Naive B cell (primary cell): Measurements from ENCODE around the gene TSHZ2. TPM values are rescaled to one million over a fixed set of nuclear protein-coding genes. Genes with fewer than 3 reads are reported as not detected.

Source experiments
- ATAC-seq, 2 donors: fragments of 150-1000 bp; cut with Tn5 transposase; 2 replicates each; pipeline ENCODE4 v1.10.0; 2021; ENCODE audit warnings: low read depth in 2 of 2, mild to moderate bottlenecking in 2 of 2, moderate library complexity in 2 of 2
- DNase-seq: peaks from one replicate; pipeline ENCODE4 v3.0.0; 2022
- H3K27ac Mint-ChIP-seq, 6 donors: one replicate each; pipeline ENCODE4 v1.8.0; 2020 to 2022; ENCODE audit warnings: mild to moderate bottlenecking in 6 of 6, mixed read lengths in 6 of 6, moderate library complexity in 5 of 6, inconsistent platforms in 2 of 6
- H3K27me3 Mint-ChIP-seq, 3 donors: one replicate each; pipeline ENCODE4 v1.8.0; 2021 to 2022; ENCODE audit warnings: mixed read lengths in 3 of 3, mild to moderate bottlenecking in 1 of 3
- H3K36me3 Mint-ChIP-seq, 2 donors: one replicate each; pipeline ENCODE4 v1.8.0; 2020 to 2022; ENCODE audit warnings: mixed read lengths in 2 of 2, inconsistent platforms in 1 of 2, mild to moderate bottlenecking in 1 of 2
- H3K4me1 Mint-ChIP-seq, 3 donors: one replicate each; pipeline ENCODE4 v1.8.0; 2020 to 2022; ENCODE audit warnings: mixed read lengths in 3 of 3, inconsistent platforms in 1 of 3, mild to moderate bottlenecking in 1 of 3, moderate library complexity in 1 of 3
- H3K4me3 Mint-ChIP-seq, 8 donors: one replicate each; pipeline ENCODE4 v1.8.0; 2020 to 2022; ENCODE audit warnings: mild to moderate bottlenecking in 8 of 8, mixed read lengths in 8 of 8, moderate library complexity in 8 of 8, inconsistent platforms in 2 of 8
- H3K9me3 Mint-ChIP-seq, 7 donors: one replicate each; pipeline ENCODE4 v1.8.0; 2020 to 2022; ENCODE audit warnings: mixed read lengths in 7 of 7, mild to moderate bottlenecking in 5 of 7, inconsistent platforms in 2 of 7, moderate library complexity in 1 of 7
- polyA plus RNA-seq, 6 donors: library from polyadenylated mRNA; unstranded; fragments of 300-500 nt; fragmentation: Illumina TruSeq; gene quantifications; one replicate each; pipeline ENCODE4 v1.2.3, GENCODE V29; 2021; ENCODE audit warnings: low read depth in 6 of 6

TSHZ2 gene
- polyA plus RNA-seq, 6 donors from 2014 or later, result 0.04 to 0.32 (median 0.13) TPM; not detected in 2

GRCh38 chr20:53287357-53288042 lies 315.3 kb downstream of the TSHZ2 start:
- ATAC-seq (no peak), DNase-seq (no peak)
- no peaks in the 10 kb centered on the region for H3K9me3 Mint-ChIP-seq
- no peaks in the 10 kb centered on the region for H3K4me1 Mint-ChIP-seq
- H3K27me3 Mint-ChIP-seq, result peaks cover 4 to 43% (median 34%) of the 10 kb centered on the region in 3 donors
- no peak overlapping the region for H3K4me3 Mint-ChIP-seq
- no peaks in the 10 kb centered on the region for H3K36me3 Mint-ChIP-seq
- no peak overlapping the region for H3K27ac Mint-ChIP-seq

- ATAC-seq (no peak), DNase-seq (no peak)
- no peaks in the 10 kb centered on the region for H3K4me1 Mint-ChIP-seq
- no peak overlapping the region for H3K27ac Mint-ChIP-seq
- H3K27me3 Mint-ChIP-seq, result peaks cover 3 to 37% (median 22%) of the 10 kb centered on the region in 3 donors
- peaks cover 0 to 2% (median 0%) of the 10 kb centered on the region in 7 donors for H3K9me3 Mint-ChIP-seq
- H3K4me3 Mint-ChIP-seq, result no peak overlapping the region
- H3K36me3 Mint-ChIP-seq, result no peaks in the 10 kb centered on the region
Observed at GRCh38 chr20:53291548-53291947, 319.4 kb downstream of the TSHZ2 start.

GRCh38 chr20:53292347-53292746 lies 320.2 kb downstream of the TSHZ2 start:
- DNase-seq (no peak), ATAC-seq (no peak)
- no peak overlapping the region for H3K27ac Mint-ChIP-seq
- no peaks in the 10 kb centered on the region for H3K4me1 Mint-ChIP-seq
- H3K4me3 Mint-ChIP-seq, result no peak overlapping the region
- H3K9me3 Mint-ChIP-seq, result peaks cover 0 to 3% (median 0%) of the 10 kb centered on the region in 7 donors
- peaks cover 3 to 36% (median 23%) of the 10 kb centered on the region in 3 donors for H3K27me3 Mint-ChIP-seq
- no peaks in the 10 kb centered on the region for H3K36me3 Mint-ChIP-seq

- ATAC-seq, result no peak
- Mint-ChIP-seq H3K36me3 (no peaks in the 10 kb centered on the region), H3K27ac (no peak overlapping the region), H3K4me1 (no peaks in the 10 kb centered on the region), H3K4me3 (no peak overlapping the region), H3K27me3 (peaks cover 8 to 49% (median 40%) of the 10 kb centered on the region in 3 donors), H3K9me3 (peaks cover 0 to 3% (median 0%) of the 10 kb centered on the region in 7 donors)
- no peak for DNase-seq
Observed at GRCh38 chr20:53294804-53295203, 322.6 kb downstream of the TSHZ2 start.

GRCh38 chr20:53296025-53296424 lies 323.9 kb downstream of the TSHZ2 start:
- peaks cover 8 to 48% (median 34%) of the 10 kb centered on the region in 3 donors for H3K27me3 Mint-ChIP-seq
- H3K36me3 Mint-ChIP-seq, result no peaks in the 10 kb centered on the region
- no peaks in the 10 kb centered on the region for H3K4me1 Mint-ChIP-seq
- no peak for ATAC-seq
- H3K4me3 Mint-ChIP-seq, result no peak overlapping the region
- peaks cover 0 to 3% (median 0%) of the 10 kb centered on the region in 7 donors for H3K9me3 Mint-ChIP-seq
- DNase-seq, result no peak
- H3K27ac Mint-ChIP-seq, result no peak overlapping the region

DNA sequence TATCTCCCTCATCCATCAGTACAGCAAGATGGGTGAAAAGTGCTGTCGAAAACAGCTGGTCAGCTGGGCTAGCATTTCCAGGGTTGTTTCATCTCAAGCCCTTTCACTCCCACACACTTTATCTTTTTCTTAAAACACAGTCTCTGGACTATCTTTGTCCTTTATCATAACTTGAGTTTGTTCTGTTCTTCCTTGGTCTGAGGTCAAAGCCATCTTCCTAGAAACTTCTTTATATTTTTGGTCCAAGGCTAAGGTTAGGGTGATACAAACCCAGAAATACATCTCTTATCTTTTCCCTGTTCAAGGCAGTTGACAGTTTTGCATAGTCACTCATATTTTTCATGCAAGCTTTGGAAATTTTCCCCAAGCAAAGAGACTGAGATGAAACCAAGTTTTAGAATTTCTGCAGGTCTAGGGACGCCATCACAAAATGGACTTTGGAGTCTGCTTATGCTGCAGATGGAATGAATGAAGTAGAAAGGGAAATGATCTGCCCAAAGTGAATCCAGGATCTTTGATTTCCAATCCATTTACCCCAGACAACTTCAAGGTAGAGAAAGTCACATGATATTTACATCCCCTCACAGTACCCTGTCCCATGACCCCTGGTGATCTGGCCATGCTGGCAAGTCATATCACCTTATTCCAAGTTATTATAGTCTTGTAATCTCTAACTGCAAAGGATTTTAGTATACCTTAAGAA lies 324.4 kb downstream of the TSHZ2 start:
- H3K27me3 Mint-ChIP-seq, result peaks cover 8 to 48% (median 32%) of the 10 kb centered on the region in 3 donors
- DNase-seq (no peak), ATAC-seq (no peak)
- no peak overlapping the region for H3K4me3 Mint-ChIP-seq
- H3K27ac Mint-ChIP-seq, result no peak overlapping the region
- H3K9me3 Mint-ChIP-seq, result peaks cover 0 to 3% (median 0%) of the 10 kb centered on the region in 7 donors
- no peaks in the 10 kb centered on the region for H3K36me3 Mint-ChIP-seq
- no peaks in the 10 kb centered on the region for H3K4me1 Mint-ChIP-seq

DNA sequence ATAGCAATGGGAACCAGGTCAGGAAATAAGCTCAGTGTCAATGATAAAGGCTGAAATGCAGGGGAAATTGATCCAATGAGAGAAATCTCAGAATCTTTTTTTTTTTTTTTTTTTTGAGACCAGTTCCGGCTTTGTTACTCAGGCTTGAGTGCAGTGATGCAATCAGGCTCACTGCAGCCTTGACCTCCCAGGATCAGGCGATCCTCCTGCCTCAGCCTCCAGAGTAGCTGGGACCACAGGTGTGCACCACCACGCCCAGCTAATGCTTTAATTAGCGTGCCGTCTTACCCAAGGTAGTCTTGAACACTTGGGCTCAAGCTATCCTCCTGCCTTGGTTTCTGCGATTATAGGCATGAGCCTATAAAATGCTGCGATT lies 325.0 kb downstream of the TSHZ2 start:
- no peak overlapping the region for H3K4me3 Mint-ChIP-seq
- no peaks in the 10 kb centered on the region for H3K4me1 Mint-ChIP-seq
- DNase-seq, result no peak

GRCh38 chr20:53298260-53298659 lies 326.1 kb downstream of the TSHZ2 start:
- Mint-ChIP-seq H3K36me3 (no peaks in the 10 kb centered on the region), H3K9me3 (peaks cover 0 to 3% (median 0%) of the 10 kb centered on the region in 7 donors), H3K4me1 (no peaks in the 10 kb centered on the region), H3K27me3 (peaks cover 8 to 40% (median 27%) of the 10 kb centered on the region in 3 donors), H3K4me3 (no peak overlapping the region), H3K27ac (peak overlapping the region in 1 of 6 donors; percentile 18)
- DNase-seq, result no peak
- ATAC-seq, result no peak

More for the DNA sequence above, 325.0 kb downstream of the TSHZ2 start:
- H3K27ac Mint-ChIP-seq, result no peak overlapping the region
- ATAC-seq, result no peak
- no peaks in the 10 kb centered on the region for H3K36me3 Mint-ChIP-seq
- H3K9me3 Mint-ChIP-seq, result peaks cover 0 to 3% (median 0%) of the 10 kb centered on the region in 7 donors
- H3K27me3 Mint-ChIP-seq, result peaks cover 8 to 48% (median 32%) of the 10 kb centered on the region in 3 donors

- Mint-ChIP-seq H3K27me3 (peaks cover 11 to 40% (median 27%) of the 10 kb centered on the region in 3 donors), H3K9me3 (peaks cover 0 to 3% (median 0%) of the 10 kb centered on the region in 7 donors), H3K27ac (no peak overlapping the region), H3K4me1 (no peaks in the 10 kb centered on the region), H3K4me3 (no peak overlapping the region), H3K36me3 (no peaks in the 10 kb centered on the region)
- DNase-seq (no peak), ATAC-seq (no peak)
Observed at GRCh38 chr20:53298911-53299310, 326.8 kb downstream of the TSHZ2 start.

- Mint-ChIP-seq H3K9me3 (peaks cover 0 to 3% (median 0%) of the 10 kb centered on the region in 7 donors), H3K36me3 (no peaks in the 10 kb centered on the region), H3K4me1 (no peaks in the 10 kb centered on the region), H3K27me3 (peaks cover 16 to 44% (median 27%) of the 10 kb centered on the region in 3 donors), H3K27ac (no peak overlapping the region), H3K4me3 (no peak overlapping the region)
- no peak for ATAC-seq
- DNase-seq, result no peak
Observed at GRCh38 chr20:53299831-53300230, 327.7 kb downstream of the TSHZ2 start.

DNA sequence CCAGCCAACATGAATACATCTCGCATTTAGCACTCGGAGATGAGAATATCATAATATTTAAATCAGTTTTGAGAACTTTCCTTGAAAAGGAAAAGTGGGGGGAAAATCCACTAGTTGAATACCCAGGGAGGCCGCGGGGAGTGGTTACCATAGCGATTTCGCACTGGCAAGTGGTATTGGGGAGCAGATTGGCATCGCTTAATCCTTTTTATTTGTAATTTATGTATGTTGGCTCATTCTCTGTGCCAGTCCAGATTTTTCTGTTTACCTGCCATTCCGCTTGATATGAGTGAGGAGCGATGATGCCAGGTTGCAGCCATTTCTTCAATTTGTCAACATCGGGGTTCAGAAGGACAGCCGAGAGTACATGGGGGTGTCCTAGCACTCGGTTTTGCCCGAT lies 329.7 kb downstream of the TSHZ2 start:
- H3K27ac Mint-ChIP-seq, result no peak overlapping the region
- peaks cover 16 to 44% (median 27%) of the 10 kb centered on the region in 3 donors for H3K27me3 Mint-ChIP-seq
- peaks cover 0 to 3% (median 0%) of the 10 kb centered on the region in 7 donors for H3K9me3 Mint-ChIP-seq
- DNase-seq (no peak), ATAC-seq (no peak)
- H3K4me1 Mint-ChIP-seq, result no peaks in the 10 kb centered on the region
- no peaks in the 10 kb centered on the region for H3K36me3 Mint-ChIP-seq
- no peak overlapping the region for H3K4me3 Mint-ChIP-seq

DNA sequence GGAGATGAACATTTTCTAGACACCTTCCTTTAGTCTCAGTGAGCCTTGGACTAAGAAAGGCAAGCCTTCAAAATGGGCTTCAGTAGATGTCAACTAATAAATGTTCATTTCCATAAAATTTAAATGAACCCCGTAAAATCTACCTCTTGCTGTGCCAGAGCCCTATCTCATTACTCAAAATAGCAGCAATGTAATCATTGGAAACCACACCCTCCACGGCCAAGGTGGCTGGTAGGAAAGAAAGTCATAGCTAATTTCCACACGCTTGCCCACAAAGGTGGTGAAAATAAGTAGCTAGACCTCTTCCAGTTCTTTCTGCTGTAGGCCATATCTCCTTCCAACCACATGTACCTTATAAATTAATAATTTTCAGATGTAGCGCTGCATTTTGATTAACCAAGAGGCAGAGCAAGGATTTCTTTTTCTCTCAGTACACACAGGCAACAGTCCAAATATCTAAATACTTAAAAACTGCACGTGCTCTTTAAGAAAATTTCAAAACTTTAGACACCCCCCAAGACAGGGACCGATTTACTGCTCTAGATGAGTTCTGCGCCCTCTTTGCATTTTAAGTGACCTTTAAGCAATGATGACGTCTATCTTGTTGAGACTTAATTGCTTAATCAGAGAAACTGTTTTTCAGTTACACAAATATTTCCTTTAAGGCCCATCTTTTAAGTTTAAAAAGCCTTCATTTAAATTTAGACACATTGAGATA lies 330.7 kb downstream of the TSHZ2 start:
- H3K27ac Mint-ChIP-seq, result no peak overlapping the region
- H3K9me3 Mint-ChIP-seq, result peaks cover 0 to 5% (median 0%) of the 10 kb centered on the region in 7 donors
- ATAC-seq (no peak), DNase-seq (no peak)
- H3K4me1 Mint-ChIP-seq, result no peaks in the 10 kb centered on the region
- no peak overlapping the region for H3K4me3 Mint-ChIP-seq
- no peaks in the 10 kb centered on the region for H3K36me3 Mint-ChIP-seq
- H3K27me3 Mint-ChIP-seq, result peaks cover 18 to 47% (median 28%) of the 10 kb centered on the region in 3 donors

DNA sequence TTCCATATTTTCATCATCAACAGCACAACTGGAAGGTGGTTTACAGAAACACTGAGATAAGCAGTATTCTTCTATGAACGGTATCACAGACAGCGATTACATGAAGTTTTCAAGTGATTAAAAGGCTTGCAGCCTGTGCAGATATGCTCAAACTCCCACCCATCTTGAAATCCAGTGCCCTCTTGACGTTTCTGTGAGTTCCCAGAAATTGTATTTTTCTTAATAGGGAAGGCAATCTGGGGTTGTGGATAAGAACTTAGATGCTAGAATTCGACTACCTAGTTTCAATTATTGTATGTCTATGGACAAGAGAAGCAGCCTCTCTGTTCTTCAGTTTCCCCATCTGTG lies 331.2 kb downstream of the TSHZ2 start:
- Mint-ChIP-seq H3K9me3 (peaks cover 0 to 5% (median 0%) of the 10 kb centered on the region in 7 donors), H3K36me3 (no peaks in the 10 kb centered on the region), H3K4me1 (no peaks in the 10 kb centered on the region), H3K27me3 (peaks cover 23 to 47% (median 27%) of the 10 kb centered on the region in 3 donors), H3K4me3 (no peak overlapping the region), H3K27ac (no peak overlapping the region)
- ATAC-seq (no peak), DNase-seq (no peak)
